NCI-H460 (cell line): ENCODE results near the gene OR6K6. TPM values are rescaled to one million over a fixed set of nuclear protein-coding genes. Genes with fewer than 3 reads are reported as not detected.

Source experiments
- DNase-seq: peaks from one replicate; pipeline ENCODE4 v3.0.0-alpha.2; 2016; ENCODE audit warnings: low read depth; ENCODE audit errors: extremely low read depth
- polyA plus RNA-seq: library from polyadenylated mRNA; depleted of rRNA; stranded (reverse); fragments of >200 nt; gene quantifications from 2 replicates; pipeline ENCODE4 v1.2.3, GENCODE V29; 2014; cell fraction: nucleus; rRNA removed
- total RNA-seq: library from RNA; depleted of rRNA; stranded (reverse); fragments of >200 nt; shearing (Covaris generic); gene quantifications from 2 replicates; pipeline ENCODE4 v1.2.3, GENCODE V29; 2014; rRNA removed

Gene OR6K6
- total RNA-seq, result not detected in 2 replicates
- not detected in 2 replicates for polyA plus RNA-seq

DNA sequence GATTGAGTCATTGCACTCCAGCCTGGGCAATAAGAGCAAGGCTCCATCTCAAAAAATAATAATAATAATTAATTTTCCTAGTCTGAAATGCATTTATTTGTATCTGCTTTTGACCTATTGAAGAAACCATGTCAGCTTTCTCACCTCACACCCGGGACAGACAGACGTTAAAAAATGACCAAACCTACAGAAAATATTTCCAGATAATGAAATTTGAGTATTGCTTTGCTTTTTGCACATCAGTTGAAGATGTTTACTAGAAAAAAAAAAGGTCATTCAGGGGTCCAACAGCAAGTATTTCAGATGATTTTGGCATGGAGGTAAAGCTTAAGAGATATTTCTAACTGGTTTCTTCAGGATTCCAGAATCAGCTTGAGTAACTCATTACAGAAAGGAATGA, at the start of gene OR6K6:
Gene OR6K6 (plus strand): TSS at position 301 of the 400 bp plus-strand sequence. CDS start 168 bp downstream, outside the sequence.
- DNase-seq, result no peak

- DNase-seq, result no peak
Measured at GRCh38 chr1:158706096-158706495, 48.4 kb upstream of the OR6K6 start.

DNA sequence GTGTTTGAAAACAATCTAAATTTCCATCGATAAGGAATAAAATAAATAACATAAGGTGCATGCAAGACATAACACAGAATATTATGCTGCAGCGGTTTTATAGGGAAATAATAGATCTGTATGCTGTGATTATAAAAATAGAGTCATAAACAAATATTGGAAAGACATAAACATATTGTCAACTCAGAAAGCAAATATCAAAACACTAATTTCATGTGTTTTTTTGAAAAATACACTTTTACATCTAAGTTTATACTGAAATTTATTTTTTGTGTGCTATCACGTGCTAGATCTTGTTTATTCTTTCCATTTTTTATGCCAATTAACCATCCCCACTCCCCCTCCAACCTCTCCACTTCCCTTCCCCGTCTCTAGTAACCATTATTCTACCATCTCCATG, 43.4 kb upstream of the OR6K6 start:
- no peak for DNase-seq

- DNase-seq, result no peak
Measured at GRCh38 chr1:158714754-158715153, 39.8 kb upstream of the OR6K6 start.

DNA sequence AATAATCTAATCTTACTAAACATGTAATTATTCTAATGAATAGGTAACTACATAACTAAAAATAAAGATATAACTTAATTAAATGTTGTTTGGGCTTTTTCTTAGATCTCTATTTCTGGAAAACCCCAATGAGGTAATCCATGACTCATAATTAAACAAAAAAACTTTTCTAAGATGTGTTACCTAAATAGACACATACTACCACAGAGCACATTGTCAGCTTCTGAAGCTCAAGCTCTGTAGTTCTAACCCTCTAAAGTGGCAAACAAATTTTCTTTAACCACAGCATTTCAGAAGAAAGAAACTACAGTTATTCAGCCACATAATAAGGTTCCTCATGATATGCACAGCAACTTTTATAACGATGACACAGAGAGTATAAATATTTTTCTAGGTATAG, 38.2 kb upstream of the OR6K6 start:
- DNase-seq, result no peak

GRCh38 chr1:158717344-158717743, 37.2 kb upstream of the OR6K6 start:
- DNase-seq, result no peak

DNA sequence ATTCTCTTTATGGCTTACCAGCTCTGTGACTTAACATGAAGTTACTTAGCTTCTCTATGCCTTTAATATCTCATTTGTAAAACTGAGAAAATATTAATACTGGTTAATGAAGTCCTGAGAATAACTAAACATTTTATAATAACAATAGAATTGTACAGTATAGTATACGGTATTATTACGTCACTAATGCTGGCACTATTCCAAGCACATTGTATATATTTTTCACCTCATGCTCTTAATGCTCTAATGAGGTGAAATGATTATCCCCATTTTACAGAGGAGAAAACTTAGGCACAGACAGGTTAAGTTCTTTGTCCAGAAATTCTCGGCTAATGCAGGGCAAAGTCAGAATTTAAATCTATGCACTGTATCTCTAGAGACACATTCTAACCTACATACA, 34.9 kb upstream of the OR6K6 start:
- no peak for DNase-seq

- no peak for DNase-seq
Measured at GRCh38 chr1:158720620-158721019, 33.9 kb upstream of the OR6K6 start, which contains the start of gene OR6K3. Gene OR6K3, minus strand, starts transcription at chr1:158720720. Its CDS starts 2,605 bp downstream, at chr1:158718115.

DNA sequence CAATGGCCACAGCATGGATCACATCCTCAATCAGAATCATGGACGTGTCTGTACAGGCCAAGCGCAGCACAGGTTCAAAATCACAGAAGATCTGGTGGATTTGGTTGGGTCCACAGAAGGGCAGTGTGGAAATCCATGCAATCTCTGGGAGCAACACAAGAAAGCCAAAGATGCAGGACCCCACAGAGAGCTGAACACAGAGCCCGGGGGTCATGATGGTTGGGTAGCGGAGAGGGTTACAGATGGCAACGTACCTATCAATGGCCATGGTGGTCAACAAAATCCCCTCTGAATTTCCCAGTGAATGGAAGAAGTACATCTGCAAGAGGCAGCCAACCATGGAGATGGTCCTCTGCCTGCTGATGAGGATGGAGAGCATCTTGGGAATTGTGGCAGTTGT, 30.1 kb upstream of the OR6K6 start:
- no peak for DNase-seq

DNA sequence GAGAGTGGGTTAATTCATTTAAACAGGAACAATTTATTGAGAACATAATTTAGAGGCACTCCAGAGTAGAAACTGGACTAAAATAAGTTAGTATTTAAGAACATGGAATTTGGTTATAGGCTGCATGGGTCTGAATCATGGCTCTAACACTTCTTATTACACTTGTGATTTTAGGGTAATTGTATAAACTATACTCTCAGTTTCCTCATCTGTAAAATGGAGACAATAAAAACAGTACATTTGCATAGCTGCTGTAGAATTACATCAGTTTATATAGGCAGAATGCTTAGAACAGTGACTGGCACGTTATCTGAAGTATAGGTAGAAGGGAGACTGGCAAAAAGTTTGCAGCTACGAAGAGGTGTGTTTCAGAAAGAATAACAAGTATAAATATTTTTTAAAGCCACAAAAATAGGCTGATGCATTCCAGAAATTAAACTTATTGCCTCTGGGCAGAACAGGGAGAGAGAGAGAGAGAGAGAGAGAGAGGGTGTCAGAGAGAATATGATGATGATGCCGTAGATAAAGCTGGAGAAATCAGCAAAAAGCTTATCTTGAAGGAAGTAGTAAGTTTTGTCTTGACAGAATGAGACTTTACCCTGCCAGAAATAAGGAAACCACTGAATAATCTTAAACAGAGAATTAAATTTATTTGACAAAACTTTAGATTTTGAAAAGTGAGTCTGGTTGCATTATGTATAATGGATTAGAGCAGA, 25.9 kb upstream of the OR6K6 start:
- DNase-seq, result no peak

- DNase-seq, result no peak
Measured at GRCh38 chr1:158730453-158730852, 24.1 kb upstream of the OR6K6 start.

DNA sequence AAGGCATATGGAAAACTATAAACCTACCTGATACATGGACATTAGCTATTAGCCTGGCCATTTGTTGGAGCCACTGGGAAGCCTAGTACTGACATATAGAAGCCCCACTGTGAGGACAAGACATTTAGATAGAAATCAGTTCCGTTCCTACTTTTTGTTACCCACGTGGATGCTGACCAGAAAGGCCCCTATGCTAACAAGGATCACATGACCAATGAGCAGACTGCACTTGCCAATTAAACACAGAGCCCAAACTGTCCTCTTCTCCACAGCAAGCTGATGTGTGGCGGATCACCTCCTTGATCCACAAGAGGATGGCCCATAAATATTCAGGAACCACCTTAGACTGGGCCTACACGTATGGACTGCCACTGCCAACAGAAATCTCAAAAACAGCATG, 22.8 kb upstream of the OR6K6 start:
- DNase-seq, result no peak

DNA sequence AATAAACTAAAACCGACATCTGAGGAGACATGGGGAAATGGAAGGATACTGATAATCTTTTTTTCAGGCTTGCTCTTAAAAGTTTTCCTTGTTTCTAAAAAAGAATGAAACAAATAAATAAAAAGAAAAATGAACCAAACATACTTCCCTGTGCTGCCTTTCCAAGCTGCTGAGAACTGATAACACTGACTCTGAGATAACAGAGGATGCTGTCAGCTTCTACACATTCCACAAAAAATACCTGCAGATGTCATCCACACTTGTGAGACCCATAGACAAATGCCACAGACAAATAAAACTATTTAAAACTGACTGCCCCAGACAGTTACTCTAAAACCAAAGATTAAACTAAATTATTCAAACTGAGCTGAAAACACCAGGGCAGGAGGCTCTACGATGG, 22.0 kb upstream of the OR6K6 start:
- no peak for DNase-seq

DNA sequence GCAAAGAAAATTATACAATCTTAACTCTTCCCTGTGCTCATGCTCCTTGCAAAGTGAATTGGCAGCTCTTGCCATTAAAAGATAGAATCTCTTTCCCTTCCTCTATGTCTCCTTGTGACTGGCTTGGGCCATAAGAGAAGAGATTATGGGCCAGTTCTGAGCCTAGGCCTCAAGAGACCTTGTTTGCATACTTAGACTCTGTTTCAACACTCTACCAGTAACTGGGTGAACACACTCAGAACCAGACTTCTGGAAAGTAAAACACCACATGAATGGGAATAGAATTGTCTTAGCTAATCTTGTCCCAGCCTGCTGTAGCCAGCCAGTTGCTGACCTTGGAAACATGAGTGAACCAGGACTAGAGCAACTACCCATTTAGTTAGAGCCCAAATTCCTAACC, 18.7 kb upstream of the OR6K6 start:
- DNase-seq, result no peak

- DNase-seq, result no peak
Measured at GRCh38 chr1:158752155-158752712, 2.3 kb upstream of the OR6K6 start.

GRCh38 chr1:158771950-158772866, 17.7 kb downstream of the OR6K6 start, which contains the start of gene OR6N1:
Gene OR6N1, minus strand, starts transcription at chr1:158772195. Its CDS starts 5,513 bp downstream, at chr1:158766682.
- DNase-seq, result no peak

- no peak for DNase-seq
Measured at GRCh38 chr1:158781104-158781503, 26.6 kb downstream of the OR6K6 start, which contains the start of gene OR6N2. Gene OR6N2, minus strand, starts transcription at chr1:158781204. Its CDS starts 3,569 bp downstream, at chr1:158777635.

GRCh38 chr1:158793604-158794003, 39.1 kb downstream of the OR6K6 start:
- no peak for DNase-seq

DNA sequence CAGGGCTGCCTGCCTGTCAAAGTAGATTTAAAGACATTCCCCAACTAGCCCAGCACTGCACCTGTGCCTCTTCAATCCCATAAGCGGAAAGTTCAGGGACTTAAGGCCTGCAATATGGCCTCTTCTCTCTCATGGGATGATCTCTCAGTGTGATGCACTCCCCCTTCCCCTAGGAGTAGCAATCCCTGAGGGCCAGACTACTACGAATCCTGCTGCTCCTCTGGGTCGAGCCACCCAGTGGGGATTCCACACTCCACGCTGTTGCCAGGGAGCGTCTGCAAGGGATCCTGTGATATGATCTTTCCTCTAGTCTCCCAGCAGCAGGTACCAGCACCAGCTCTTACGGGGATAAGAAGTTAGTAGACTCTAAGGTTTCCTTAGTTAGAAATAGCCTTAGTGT, 39.7 kb downstream of the OR6K6 start:
- no peak for DNase-seq

DNA sequence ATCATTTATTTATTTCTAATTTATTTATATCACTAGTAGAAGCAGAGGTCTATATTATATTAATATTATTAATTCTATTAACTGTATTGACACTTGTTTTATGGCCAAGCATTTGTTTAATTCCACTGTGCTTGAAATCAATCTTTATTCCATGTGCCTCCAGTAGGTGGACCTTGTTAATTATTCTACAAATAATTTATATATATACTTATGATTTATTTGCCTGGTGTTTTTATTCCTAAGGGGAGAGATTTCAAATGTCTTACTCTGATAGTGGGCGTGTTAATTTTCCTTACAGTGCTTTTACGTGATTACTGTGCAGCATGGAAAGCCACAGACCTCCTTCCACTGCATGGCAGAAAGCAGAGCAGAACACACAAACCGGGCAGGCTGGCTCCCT, 44.0 kb downstream of the OR6K6 start:
- DNase-seq, result no peak

- no peak for DNase-seq
Measured at GRCh38 chr1:158799689-158800088, 45.2 kb downstream of the OR6K6 start.
